Measurements from ENCODE around the gene HTRA1. TPM values are rescaled to one million over a fixed set of nuclear protein-coding genes. Genes with fewer than 3 reads are reported as not detected.
A peak's percentile ranks its signal among the peaks of the same experiment; 100 is the strongest.

The HTRA1 gene
- total RNA-seq, 1 experiment from 2014 or later: 157 TPM

DNA sequence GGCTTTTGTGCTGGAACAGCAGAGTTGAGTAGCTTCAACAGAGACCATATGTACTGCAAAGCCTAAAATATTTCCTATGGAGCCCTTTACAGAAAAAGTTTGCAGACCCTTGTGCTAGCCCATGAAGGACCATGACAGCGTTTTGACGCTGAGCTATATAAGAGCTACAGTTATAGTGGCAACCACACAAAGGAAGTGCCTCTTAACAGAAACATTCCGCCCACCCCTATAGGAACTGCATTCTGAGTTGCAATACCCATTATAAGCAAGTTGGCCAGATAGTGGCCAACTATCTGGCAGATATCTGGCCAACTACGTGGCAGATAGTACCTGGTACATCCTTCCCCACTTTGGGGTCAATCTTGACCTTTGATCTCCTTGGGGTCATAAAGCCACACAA lies 51.7 kb downstream of the HTRA1 start:
- TF ChIP-seq CTCF (IDR thresholded peaks at IDR 0.05; ENCODE audit: unreplicated experiment): no peak
- no peaks in the 10 kb centered on the region for H3K27me3 Mint-ChIP-seq (ENCODE audit: insufficient read depth, unreplicated experiment)
- no peak for DNase-seq (ENCODE audit: unreplicated experiment)
- H3K27ac Mint-ChIP-seq (ENCODE audit: low read depth, unreplicated experiment): no peak overlapping the region
- no TSS peak for BruUV-seq (replicated peaks)
- peaks cover 25% of the 10 kb centered on the region for H3K4me1 Mint-ChIP-seq (ENCODE audit: insufficient read depth, unreplicated experiment)
- ChIA-PET POLR2A (interaction anchor here (0.6 to 5.8 kb wide), 3 partner anchors 13 to 22 kb away, joined by 3 to 60 read pairs (median 22); no protein-coding TSS in a partner anchor), CTCF (interaction anchor here (0.8 to 2.5 kb wide), 3 partner anchors 19 to 52 kb away, joined by 3 to 7 read pairs (median 3); no protein-coding TSS in a partner anchor)
- H3K9me3 Mint-ChIP-seq (ENCODE audit: unreplicated experiment): no peaks in the 10 kb centered on the region
- no peak overlapping the region for H3K4me3 Mint-ChIP-seq (ENCODE audit: unreplicated experiment)
- intact Hi-C loops (cut with micrococcal nuclease): loop anchor here (5.0 kb wide), 1 partner anchor 54 kb away; no protein-coding TSS in a partner anchor
- H3K36me3 Mint-ChIP-seq (ENCODE audit: insufficient read depth, unreplicated experiment): peaks cover 85% of the 10 kb centered on the region

DNA sequence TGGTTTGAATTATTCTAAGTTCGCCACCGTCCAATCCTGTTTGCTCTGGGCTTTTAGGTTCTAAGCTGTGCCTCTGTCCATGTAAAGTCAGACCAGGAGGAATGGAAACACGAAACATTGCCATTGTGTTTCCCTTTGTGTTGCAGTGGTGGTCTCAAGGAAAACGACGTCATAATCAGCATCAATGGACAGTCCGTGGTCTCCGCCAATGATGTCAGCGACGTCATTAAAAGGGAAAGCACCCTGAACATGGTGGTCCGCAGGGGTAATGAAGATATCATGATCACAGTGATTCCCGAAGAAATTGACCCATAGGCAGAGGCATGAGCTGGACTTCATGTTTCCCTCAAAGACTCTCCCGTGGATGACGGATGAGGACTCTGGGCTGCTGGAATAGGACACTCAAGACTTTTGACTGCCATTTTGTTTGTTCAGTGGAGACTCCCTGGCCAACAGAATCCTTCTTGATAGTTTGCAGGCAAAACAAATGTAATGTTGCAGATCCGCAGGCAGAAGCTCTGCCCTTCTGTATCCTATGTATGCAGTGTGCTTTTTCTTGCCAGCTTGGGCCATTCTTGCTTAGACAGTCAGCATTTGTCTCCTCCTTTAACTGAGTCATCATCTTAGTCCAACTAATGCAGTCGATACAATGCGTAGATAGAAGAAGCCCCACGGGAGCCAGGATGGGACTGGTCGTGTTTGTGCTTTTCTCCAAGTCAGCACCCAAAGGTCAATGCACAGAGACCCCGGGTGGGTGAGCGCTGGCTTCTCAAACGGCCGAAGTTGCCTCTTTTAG lies 52.9 kb downstream of the HTRA1 start:
- Mint-ChIP-seq H3K36me3 (ENCODE audit: insufficient read depth, unreplicated experiment) (peaks cover 75% of the 10 kb centered on the region), H3K27ac (ENCODE audit: low read depth, unreplicated experiment) (no peak overlapping the region), H3K9me3 (ENCODE audit: unreplicated experiment) (no peaks in the 10 kb centered on the region), H3K4me3 (ENCODE audit: unreplicated experiment) (no peak overlapping the region), H3K4me1 (ENCODE audit: insufficient read depth, unreplicated experiment) (peaks cover 21% of the 10 kb centered on the region), H3K27me3 (ENCODE audit: insufficient read depth, unreplicated experiment) (no peaks in the 10 kb centered on the region)
- no peak for TF ChIP-seq CTCF (IDR thresholded peaks at IDR 0.05; ENCODE audit: unreplicated experiment)
- ChIA-PET POLR2A (interaction anchor here (0.5 to 2.3 kb wide), 5 partner anchors 10 to 216 kb away, joined by 3 to 10 read pairs (median 4); partner anchors contain the start of gene PLEKHA1), CTCF (interaction anchor here (0.9 to 3.4 kb wide), 3 partner anchors 19 to 51 kb away, joined by 3 to 25 read pairs (median 4); no protein-coding TSS in a partner anchor)
- TSS peak; percentile 96 for BruUV-seq (replicated peaks)
- DNase-seq (ENCODE audit: unreplicated experiment): no peak
- intact Hi-C loops (cut with micrococcal nuclease): loop anchor here (5.0 kb wide), 1 partner anchor 53 kb away; no protein-coding TSS in a partner anchor

GRCh38 chr10:122515022-122515424 lies 53.7 kb downstream of the HTRA1 start:
- no peaks in the 10 kb centered on the region for H3K9me3 Mint-ChIP-seq (ENCODE audit: unreplicated experiment)
- no peak overlapping the region for H3K27ac Mint-ChIP-seq (ENCODE audit: low read depth, unreplicated experiment)
- no peak for TF ChIP-seq CTCF (IDR thresholded peaks at IDR 0.05; ENCODE audit: unreplicated experiment)
- POLR2A ChIA-PET: interaction anchor here (0.5 to 2.3 kb wide), 5 partner anchors 11 to 216 kb away, joined by 3 to 10 read pairs (median 4); partner anchors contain the start of gene PLEKHA1
- no TSS peak for BruUV-seq (replicated peaks)
- peaks cover 16% of the 10 kb centered on the region for H3K4me1 Mint-ChIP-seq (ENCODE audit: insufficient read depth, unreplicated experiment)
- no peak overlapping the region for H3K4me3 Mint-ChIP-seq (ENCODE audit: unreplicated experiment)
- CTCF ChIA-PET: interaction anchor here (0.6 to 3.4 kb wide), 5 partner anchors 20 to 51 kb away, joined by 3 to 25 read pairs (median 3); no protein-coding TSS in a partner anchor
- H3K27me3 Mint-ChIP-seq (ENCODE audit: insufficient read depth, unreplicated experiment): no peaks in the 10 kb centered on the region
- no peak for DNase-seq (ENCODE audit: unreplicated experiment)
- H3K36me3 Mint-ChIP-seq (ENCODE audit: insufficient read depth, unreplicated experiment): peaks cover 70% of the 10 kb centered on the region
- intact Hi-C loops (cut with micrococcal nuclease): no loop called here

- CTCF ChIA-PET: interaction anchor here (0.6 to 3.4 kb wide), 3 partner anchors 38 to 50 kb away, joined by 3 to 25 read pairs (median 3); no protein-coding TSS in a partner anchor
Observed at GRCh38 chr10:122515588-122516231, 54.4 kb downstream of the HTRA1 start.

More at GRCh38 chr10:122515588-122516231, 54.4 kb downstream of the HTRA1 start:
- no TSS peak for BruUV-seq (replicated peaks)
- intact Hi-C loops (cut with micrococcal nuclease): no loop called here
- TF ChIP-seq CTCF (IDR thresholded peaks at IDR 0.05; ENCODE audit: unreplicated experiment): no peak
- Mint-ChIP-seq H3K9me3 (ENCODE audit: unreplicated experiment) (no peaks in the 10 kb centered on the region), H3K4me3 (ENCODE audit: unreplicated experiment) (no peak overlapping the region), H3K36me3 (ENCODE audit: insufficient read depth, unreplicated experiment) (peaks cover 66% of the 10 kb centered on the region), H3K27ac (ENCODE audit: low read depth, unreplicated experiment) (no peak overlapping the region), H3K27me3 (ENCODE audit: insufficient read depth, unreplicated experiment) (no peaks in the 10 kb centered on the region), H3K4me1 (ENCODE audit: insufficient read depth, unreplicated experiment) (peaks cover 12% of the 10 kb centered on the region)
- POLR2A ChIA-PET: interaction anchor here (0.6 to 2.3 kb wide), 4 partner anchors 23 to 141 kb away, joined by 3 to 10 read pairs (median 4); partner anchors contain the start of gene PLEKHA1
- peak; percentile 75 for DNase-seq (ENCODE audit: unreplicated experiment)
